PC-3 (cell line): ENCODE measurements around the gene POLR3GL. TPM values are rescaled to one million over a fixed set of nuclear protein-coding genes. Genes with fewer than 3 reads are reported as not detected.
A peak's percentile ranks its signal among the peaks of the same experiment; 100 is the strongest.

Experiments
- ATAC-seq: fragments of 200-7000 bp; cut with Tn5 transposase; 2 replicates; pipeline ENCODE4 v1.9.1; 2020; ENCODE audit warnings: mild to moderate bottlenecking, moderate library complexity
- Bru-seq: library from RNA; stranded (reverse); fragments of 400-500 nt; gene quantifications from one replicate; lab custom pipeline; 2021; lab: Mats Ljungman, UMichigan
- BruChase-seq, 2 experiments: library from RNA; stranded (reverse); fragments of 400-500 nt; gene quantifications; one replicate each; lab custom pipeline; 2021; lab: Mats Ljungman, UMichigan
- BruUV-seq: library from RNA; stranded (reverse); fragments of 400-500 nt; replicated peaks from 2 replicates; lab custom pipeline; 2021; lab: Mats Ljungman, UMichigan
- CTCF ChIA-PET: fragments of 300-600 bp; sonication (Branson Sonifier 250); formaldehyde crosslinking; loops from one replicate; lab custom pipeline; 2022; ENCODE audit warnings: antibody characterized with exemption; lab: Charles Lee
- POLR2A ChIA-PET: fragments of 300-600 bp; sonication (Branson Sonifier 250); formaldehyde crosslinking; loops from one replicate; lab custom pipeline; 2022; ENCODE audit warnings: antibody characterized with exemption; ENCODE audit not compliant: unreplicated experiment; lab: Charles Lee
- DNase-seq: peaks from one replicate; pipeline ENCODE4 v3.0.0-alpha.2; 2015
- H2AFZ ChIP-seq: fragments of 300-600 bp; sonication (generic); 2 replicates; pipeline ENCODE4 v1.6.0; 2016; ENCODE audit warnings: antibody characterized with exemption, low read length
- H3F3A ChIP-seq: fragments of 300-600 bp; sonication (generic); one replicate; pipeline ENCODE4 v1.6.0; 2017; ENCODE audit warnings: antibody characterized with exemption, low read length, control low read depth, mild to moderate bottlenecking; ENCODE audit not compliant: unreplicated experiment
- H3K27ac ChIP-seq: fragments of 300-600 bp; sonication (generic); 2 replicates; pipeline ENCODE4 v1.5.1; 2016; ENCODE audit warnings: mild to moderate bottlenecking, low read length
- H3K27me3 ChIP-seq: fragments of 300-600 bp; sonication (generic); 2 replicates; pipeline ENCODE4 v1.6.1; 2016; ENCODE audit warnings: low read length, mixed read lengths
- H3K36me3 ChIP-seq: fragments of 300-600 bp; sonication (generic); 2 replicates; pipeline ENCODE4 v1.6.1; 2016; ENCODE audit warnings: low read depth, mixed run types, low read length, mixed read lengths
- H3K4me1 ChIP-seq: fragments of 300-600 bp; sonication (generic); 2 replicates; pipeline ENCODE4 v1.5.1; 2016; ENCODE audit warnings: low read length; ENCODE audit not compliant: insufficient read depth
- H3K4me2 ChIP-seq: fragments of 300-600 bp; sonication (generic); 2 replicates; pipeline ENCODE4 v1.6.0; 2016; ENCODE audit warnings: low read length
- H3K4me3 ChIP-seq: fragments of 300-600 bp; sonication (generic); 2 replicates; pipeline ENCODE4 v1.5.1; 2016; ENCODE audit warnings: mild to moderate bottlenecking, low read length, mixed read lengths
- H3K79me2 ChIP-seq: fragments of 300-600 bp; sonication (generic); 2 replicates; pipeline ENCODE4 v1.6.1; 2017; ENCODE audit warnings: low read length, mixed read lengths
- H3K9ac ChIP-seq: fragments of 300-600 bp; sonication (generic); 2 replicates; pipeline ENCODE4 v1.6.0; 2016; ENCODE audit warnings: mild to moderate bottlenecking, low read length
- H3K9me2 ChIP-seq: fragments of 300-600 bp; sonication (generic); replicated peaks from 2 replicates; pipeline ENCODE4 v1.6.1; 2016; ENCODE audit warnings: mixed run types, low read length, mixed read lengths
- H3K9me3 ChIP-seq: fragments of 300-600 bp; sonication (generic); 2 replicates; pipeline ENCODE4 v1.6.1; 2016; ENCODE audit warnings: low read length, mixed read lengths
- H4K20me1 ChIP-seq: fragments of 300-600 bp; sonication (generic); 2 replicates; pipeline ENCODE4 v1.6.1; 2016; ENCODE audit warnings: low read length, mixed read lengths
- EZH2 ChIP-seq: fragments of 300-600 bp; sonication (generic); IDR thresholded peaks from one replicate; pipeline ENCODE4 v1.6.1; 2017; ENCODE audit warnings: antibody characterized with exemption, mild to moderate bottlenecking, low read length; ENCODE audit not compliant: unreplicated experiment
- EZH2phosphoT487 ChIP-seq: fragments of 300-600 bp; sonication (generic); IDR thresholded peaks from 2 replicates; pipeline ENCODE4 v1.6.1; 2018; ENCODE audit warnings: mild to moderate bottlenecking, antibody characterized with exemption, low read length, borderline replicate concordance
- intact Hi-C: fragments of 100-400 bp; cut with micrococcal nuclease; formaldehyde crosslinking; loops from 2 replicates; pipeline ENCODE4 v1.9.0; 2023
- long read RNA-seq: library from polyadenylated mRNA; unstranded; transcript quantifications from one replicate; pipeline ENCODE4 v2.0.0, GENCODE V29; 2021; ENCODE audit not compliant: unreplicated experiment
- total RNA-seq: library from RNA; depleted of rRNA; stranded (reverse); fragments of >200 nt; gene quantifications from 2 replicates; pipeline ENCODE4 v1.2.3, GENCODE V29; 2014; rRNA removed
- TF ChIP-seq, protein P1 (sequence below): fragments of 300-600 bp; sonication (generic); conservative IDR thresholded peaks from 2 replicates; pipeline ENCODE4 v1.5.1; 2017; ENCODE audit warnings: antibody characterized with exemption, low read depth, mild to moderate bottlenecking, low read length

POLR3GL gene, protein sequence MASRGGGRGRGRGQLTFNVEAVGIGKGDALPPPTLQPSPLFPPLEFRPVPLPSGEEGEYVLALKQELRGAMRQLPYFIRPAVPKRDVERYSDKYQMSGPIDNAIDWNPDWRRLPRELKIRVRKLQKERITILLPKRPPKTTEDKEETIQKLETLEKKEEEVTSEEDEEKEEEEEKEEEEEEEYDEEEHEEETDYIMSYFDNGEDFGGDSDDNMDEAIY
- 3.7 and 8.4 TPM in 2 replicates for total RNA-seq
- percentile 77 among the genes with signal in this experiment for Bru-seq, nascent RNA
- percentile 82 among the genes with signal in this experiment for BruChase-seq, experiment 1, labeled RNA remaining after a 6-hour chase
- BruChase-seq, experiment 2, labeled RNA remaining after a 2-hour chase, result percentile 84 among the genes with signal in this experiment
- long read RNA-seq, transcript POLR3GL-202 (8 exons, 1,165 nt), result major isoform, 12 of 21 reads
- long read RNA-seq, partial matches to known transcripts, result 7 of 21 reads
- long read RNA-seq, other reads (novel, unspliced or antisense), result 2 of 21 reads

DNA sequence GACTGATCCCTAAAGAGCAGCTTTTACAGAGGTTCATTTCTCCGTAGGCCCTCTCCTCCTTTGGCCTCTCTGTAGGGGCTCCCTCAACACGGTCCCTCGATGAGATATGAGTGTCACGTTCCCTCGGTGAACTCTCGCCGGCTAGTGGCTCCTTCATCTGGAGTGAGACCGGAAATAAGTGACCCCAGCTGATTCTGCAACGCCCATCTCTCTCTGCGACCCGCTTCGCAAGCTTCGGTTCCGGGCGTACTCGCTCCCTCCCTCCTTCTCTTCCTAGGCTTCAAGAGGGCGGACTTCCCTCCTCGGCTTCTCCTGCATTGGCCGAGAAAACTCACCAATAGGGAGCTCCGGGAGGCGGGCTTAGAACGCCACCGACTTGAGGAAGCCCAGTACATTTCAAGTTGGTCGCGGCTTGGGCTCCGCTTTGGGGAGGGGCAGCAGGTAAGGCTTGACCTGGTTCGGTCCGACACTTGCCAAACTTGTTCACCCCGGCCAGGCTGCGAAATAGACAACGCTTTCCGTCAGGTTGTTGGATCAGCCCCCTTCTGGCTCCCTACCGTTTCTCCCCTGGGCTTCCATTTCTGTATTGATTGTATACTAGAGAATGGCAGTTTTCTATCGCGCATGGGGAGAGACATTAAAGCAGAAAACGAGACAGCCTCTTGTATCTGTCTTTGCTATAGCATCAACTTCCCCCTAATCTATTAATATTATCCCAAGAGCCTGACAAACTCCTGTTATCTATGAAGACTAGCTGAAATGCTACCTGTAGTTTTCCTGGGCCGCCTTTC is at the start of gene POLR3GL, which contains the start of gene ANKRD34A:
TSS of gene POLR3GL (plus strand) at position 363 of the 791 bp plus-strand sequence. CDS start 10,176 bp downstream, outside the sequence.
TSS of gene ANKRD34A (minus strand) at position 248 of the 791 bp plus-strand sequence. CDS start 2,816 bp downstream, outside the sequence.
- H2AFZ ChIP-seq, result peak within 1 kb of the TSS; percentile 87
- H3K4me1 ChIP-seq, result peaks cover 35% of the 10 kb centered on the region
- H3K27me3 ChIP-seq, result no peaks in the 10 kb centered on the region
- ChIA-PET CTCF (interaction anchor here (0.6 to 1.5 kb wide), 5 partner anchors 11 to 156 kb away, joined by 3 to 6 read pairs (median 4); partner anchors contain the start of gene PIAS3), POLR2A (interaction anchor here (0.5 to 1.2 kb wide), 6 partner anchors 16 to 1720 kb away, joined by 3 to 9 read pairs (median 3); partner anchors contain the start of gene RBM8A)
- peak; percentile 84 for ATAC-seq
- H3F3A ChIP-seq, result no peaks in the 10 kb centered on the region
- intact Hi-C loops, result loop anchor here (1.0 kb wide), 4 partner anchors 15 to 105 kb away; partner anchors contain the start of gene PIAS3
- peak; percentile 99 for DNase-seq
- H3K4me3 ChIP-seq, result peak within 1 kb of the TSS; percentile 76
- no peaks in the 10 kb centered on the region for H3K9me2 ChIP-seq
- H3K9me3 ChIP-seq, result no peaks in the 10 kb centered on the region
- peak within 1 kb of the TSS; percentile 3; the same call in 1 of the 2 replicates for H3K27ac ChIP-seq
- H3K36me3 ChIP-seq, result no peaks in the 10 kb centered on the region
- H3K9ac ChIP-seq, result peak within 1 kb of the TSS; percentile 56
- H3K4me2 ChIP-seq, result peak within 1 kb of the TSS; percentile 91
- BruUV-seq, result TSS peak; percentile 85
- H4K20me1 ChIP-seq, result no peaks in the 10 kb centered on the region
- no peaks in the 10 kb centered on the region for H3K79me2 ChIP-seq
- no peak for TF ChIP-seq EZH2phosphoT487
- TF ChIP-seq, protein P1, sequence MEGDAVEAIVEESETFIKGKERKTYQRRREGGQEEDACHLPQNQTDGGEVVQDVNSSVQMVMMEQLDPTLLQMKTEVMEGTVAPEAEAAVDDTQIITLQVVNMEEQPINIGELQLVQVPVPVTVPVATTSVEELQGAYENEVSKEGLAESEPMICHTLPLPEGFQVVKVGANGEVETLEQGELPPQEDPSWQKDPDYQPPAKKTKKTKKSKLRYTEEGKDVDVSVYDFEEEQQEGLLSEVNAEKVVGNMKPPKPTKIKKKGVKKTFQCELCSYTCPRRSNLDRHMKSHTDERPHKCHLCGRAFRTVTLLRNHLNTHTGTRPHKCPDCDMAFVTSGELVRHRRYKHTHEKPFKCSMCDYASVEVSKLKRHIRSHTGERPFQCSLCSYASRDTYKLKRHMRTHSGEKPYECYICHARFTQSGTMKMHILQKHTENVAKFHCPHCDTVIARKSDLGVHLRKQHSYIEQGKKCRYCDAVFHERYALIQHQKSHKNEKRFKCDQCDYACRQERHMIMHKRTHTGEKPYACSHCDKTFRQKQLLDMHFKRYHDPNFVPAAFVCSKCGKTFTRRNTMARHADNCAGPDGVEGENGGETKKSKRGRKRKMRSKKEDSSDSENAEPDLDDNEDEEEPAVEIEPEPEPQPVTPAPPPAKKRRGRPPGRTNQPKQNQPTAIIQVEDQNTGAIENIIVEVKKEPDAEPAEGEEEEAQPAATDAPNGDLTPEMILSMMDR, result no peak
- no peak for TF ChIP-seq EZH2

DNA sequence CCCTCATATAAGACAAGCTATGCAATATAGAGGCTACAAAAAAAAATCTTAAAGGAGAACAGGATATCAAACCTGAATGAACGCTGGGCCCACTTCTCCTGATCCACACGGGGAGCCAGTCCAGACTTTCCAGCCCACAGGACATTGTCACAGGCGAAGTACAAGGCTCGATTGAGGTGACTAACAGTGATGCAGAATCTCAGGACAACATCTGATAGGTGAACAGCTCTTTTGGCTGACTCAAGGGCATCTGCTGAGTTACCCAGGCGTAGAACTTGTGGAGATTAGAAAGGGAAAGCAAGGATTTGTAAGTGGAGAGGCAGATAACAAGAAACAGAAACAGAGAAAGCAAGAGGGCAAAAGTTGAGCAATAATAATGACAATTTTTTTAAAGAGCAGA is 47.7 kb upstream of the POLR3GL start:
- no TSS peak for BruUV-seq
- H3K36me3 ChIP-seq, result peaks cover 3% of the 10 kb centered on the region
- peaks cover 15% of the 10 kb centered on the region for H3K79me2 ChIP-seq
- POLR2A ChIA-PET, result no interaction called here
- peak; percentile 26 for DNase-seq
- H2AFZ ChIP-seq, result no peak overlapping the region
- no peak overlapping the region for H3K4me3 ChIP-seq
- H3K27ac ChIP-seq, result no peak overlapping the region
- TF ChIP-seq, protein P1, result no peak
- no peak for TF ChIP-seq EZH2
- no peak for TF ChIP-seq EZH2phosphoT487
- CTCF ChIA-PET, result no interaction called here
- H3K4me1 ChIP-seq, result peaks cover 24% of the 10 kb centered on the region
- no peaks in the 10 kb centered on the region for H3K9me3 ChIP-seq
- no peaks in the 10 kb centered on the region for H4K20me1 ChIP-seq
- H3K9ac ChIP-seq, result no peak overlapping the region
- no peaks in the 10 kb centered on the region for H3K27me3 ChIP-seq
- peak overlapping the region; percentile 99 for H3K4me2 ChIP-seq
- peaks cover 13% of the 10 kb centered on the region for H3F3A ChIP-seq
- ATAC-seq, result no peak
- intact Hi-C loops, result loop anchor here (5.0 kb wide), 1 partner anchor 41 kb away; the partner anchor contains the start of gene LIX1L
- H3K9me2 ChIP-seq, result no peaks in the 10 kb centered on the region
